Stimulated activated CD4-positive, alpha-beta T cell treated with anti-CD3 and anti-CD28 coated beads, TNF-alpha, amount 100 ng/mL, for 4 hours (primary cell): ENCODE results near the gene POPDC2.
"Not testable (repeated sequence)": the region's sequence is repeated elsewhere in the genome, so short reads cannot be mapped to it uniquely, and the experiment has no call there.

Experiments
- DNase-seq, 3 experiments: peaks; one replicate each; pipeline ENCODE4 v3.0.0-alpha.2; 2020; ENCODE audit warnings: low read depth in 3 of 3

Gene POPDC2, protein sequence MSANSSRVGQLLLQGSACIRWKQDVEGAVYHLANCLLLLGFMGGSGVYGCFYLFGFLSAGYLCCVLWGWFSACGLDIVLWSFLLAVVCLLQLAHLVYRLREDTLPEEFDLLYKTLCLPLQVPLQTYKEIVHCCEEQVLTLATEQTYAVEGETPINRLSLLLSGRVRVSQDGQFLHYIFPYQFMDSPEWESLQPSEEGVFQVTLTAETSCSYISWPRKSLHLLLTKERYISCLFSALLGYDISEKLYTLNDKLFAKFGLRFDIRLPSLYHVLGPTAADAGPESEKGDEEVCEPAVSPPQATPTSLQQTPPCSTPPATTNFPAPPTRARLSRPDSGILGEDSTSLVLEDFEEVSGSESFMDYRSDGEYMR

DNA sequence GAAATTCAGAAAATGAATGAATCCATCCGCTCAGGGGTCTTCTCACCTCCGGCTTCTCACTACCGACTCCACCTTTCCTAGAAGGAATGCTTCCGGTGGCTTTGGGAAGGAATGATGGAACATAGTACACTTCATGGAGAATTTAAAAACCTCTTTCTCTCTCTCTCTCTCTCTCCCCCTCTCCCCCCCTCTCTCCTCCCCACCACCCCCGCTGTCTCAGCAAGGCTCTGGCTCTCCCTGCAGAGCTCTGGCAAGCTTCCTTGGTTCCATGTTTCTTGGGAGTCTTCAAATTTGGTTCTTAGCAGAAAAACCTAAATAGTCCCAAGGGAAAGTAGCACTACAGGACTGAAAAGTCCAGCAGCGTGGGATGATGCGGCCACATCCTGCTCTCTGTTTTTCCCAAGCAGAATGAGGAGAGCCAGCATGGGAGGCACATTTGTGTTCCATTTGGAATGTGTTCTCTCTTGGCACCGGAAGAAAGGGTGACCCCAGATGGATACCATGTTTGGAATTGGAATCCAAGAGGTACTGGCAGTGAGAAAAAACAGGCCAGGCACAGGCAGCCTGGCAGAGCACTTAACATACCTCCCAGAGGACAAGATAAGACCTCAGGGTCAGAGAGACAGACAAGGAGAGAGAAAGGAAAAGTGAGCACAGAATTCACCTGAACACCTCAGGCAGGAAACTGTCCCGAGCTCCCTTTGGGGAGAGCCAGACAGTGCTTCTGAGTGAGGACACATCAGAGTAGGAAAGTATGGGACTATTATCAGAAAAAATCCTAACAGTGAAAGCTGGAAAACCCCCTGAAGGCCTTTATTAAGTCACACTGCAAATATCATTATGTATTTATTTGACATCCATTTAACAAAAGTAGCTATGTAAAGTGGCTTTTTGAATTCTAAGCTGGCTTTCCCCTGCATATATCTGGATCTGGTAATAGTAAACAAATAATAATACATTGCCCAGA, at the start of gene POPDC2:
Gene POPDC2 (minus strand): TSS at position 116 of the 967 bp plus-strand sequence. CDS start 166 bp downstream, outside the sequence.
- DNase-seq = no peak

DNA sequence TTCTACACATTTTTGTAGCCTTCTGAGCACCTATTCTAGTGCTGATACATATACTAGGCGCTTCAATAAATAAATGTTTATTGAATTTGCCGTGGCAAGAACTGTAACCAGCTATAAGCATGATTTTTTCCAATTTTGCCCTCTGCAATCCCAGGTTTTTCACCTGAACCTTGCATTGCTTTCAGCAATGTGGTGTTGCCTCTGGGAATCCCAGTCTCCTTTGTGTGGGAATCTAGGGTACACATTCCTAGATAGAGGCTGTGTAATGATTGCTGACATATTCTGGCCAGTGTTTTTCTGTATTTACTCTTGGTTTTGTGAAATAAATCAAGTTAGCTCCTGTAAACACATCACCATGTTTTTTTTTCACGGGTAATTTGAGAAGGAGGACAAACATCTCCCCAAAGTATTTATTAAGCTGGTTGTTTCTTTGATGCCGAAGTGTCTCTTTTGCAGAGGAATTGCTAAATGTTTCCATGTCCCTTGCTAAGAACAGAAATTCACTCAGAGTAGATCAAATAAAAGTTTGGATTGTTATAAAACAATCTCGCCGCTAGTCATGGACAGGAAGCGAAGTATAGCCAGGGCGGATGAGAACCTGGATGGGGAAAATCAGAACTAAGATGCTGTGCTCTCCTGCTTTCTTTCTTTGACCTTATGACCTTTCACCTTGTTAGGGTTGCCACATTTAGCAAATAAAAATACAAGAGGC, 43.6 kb upstream of the POPDC2 start:
- DNase-seq = no peak

DNA sequence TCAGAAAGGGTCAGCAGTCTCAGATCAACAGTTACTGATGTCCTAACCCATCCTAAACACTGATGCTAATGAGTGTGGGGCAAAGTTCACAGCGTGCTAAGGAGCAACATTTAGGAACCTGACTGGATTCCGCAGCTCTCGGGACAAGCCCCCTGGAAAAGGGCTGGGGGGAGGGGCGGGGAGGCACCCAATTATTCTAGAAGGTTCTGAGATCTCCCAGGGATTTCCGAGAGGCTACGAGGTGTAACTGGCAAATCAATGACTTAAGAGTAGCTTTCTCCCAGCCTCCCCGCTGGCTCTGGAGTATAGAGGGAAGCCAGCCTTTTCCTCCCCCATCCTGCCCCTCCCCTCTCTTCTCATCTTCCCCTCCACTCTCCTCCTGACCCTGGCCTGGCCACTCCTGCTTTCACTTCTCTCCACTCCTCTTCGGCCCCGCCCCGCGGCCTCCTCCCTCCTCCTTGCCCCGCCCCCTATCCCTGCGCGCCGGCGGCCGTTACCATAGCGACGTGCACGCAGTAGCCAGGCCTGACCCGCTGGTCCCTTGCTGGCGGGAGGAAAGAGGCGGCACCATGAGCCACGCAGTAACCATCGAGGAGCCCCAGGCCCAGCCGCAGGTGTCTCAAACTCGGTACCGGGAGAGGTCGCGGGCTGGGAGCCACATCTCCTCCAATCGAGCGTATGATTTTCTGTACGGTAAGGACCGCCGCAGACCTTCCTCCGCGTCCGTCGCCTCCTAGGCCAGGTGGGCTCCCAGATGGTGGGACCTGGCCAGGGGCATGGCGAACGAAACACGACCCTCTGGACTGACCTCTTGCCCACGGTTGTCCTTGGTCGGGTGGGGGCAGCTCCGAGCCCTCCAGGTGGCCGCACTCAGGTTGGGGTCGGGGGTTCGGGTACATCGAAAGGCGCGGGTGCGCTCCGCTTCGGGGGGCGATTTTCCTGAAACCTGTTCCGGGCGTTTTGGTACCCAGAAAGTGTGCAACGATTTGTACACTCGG, 42.4 kb upstream of the POPDC2 start, which contains the start of gene CFAP91:
Gene CFAP91 (plus strand): TSS at position 493 of the 998 bp plus-strand sequence. CDS start 77 bp downstream, at position 570.
- DNase-seq = peak; percentile 58 to 72 (median 67)

DNA sequence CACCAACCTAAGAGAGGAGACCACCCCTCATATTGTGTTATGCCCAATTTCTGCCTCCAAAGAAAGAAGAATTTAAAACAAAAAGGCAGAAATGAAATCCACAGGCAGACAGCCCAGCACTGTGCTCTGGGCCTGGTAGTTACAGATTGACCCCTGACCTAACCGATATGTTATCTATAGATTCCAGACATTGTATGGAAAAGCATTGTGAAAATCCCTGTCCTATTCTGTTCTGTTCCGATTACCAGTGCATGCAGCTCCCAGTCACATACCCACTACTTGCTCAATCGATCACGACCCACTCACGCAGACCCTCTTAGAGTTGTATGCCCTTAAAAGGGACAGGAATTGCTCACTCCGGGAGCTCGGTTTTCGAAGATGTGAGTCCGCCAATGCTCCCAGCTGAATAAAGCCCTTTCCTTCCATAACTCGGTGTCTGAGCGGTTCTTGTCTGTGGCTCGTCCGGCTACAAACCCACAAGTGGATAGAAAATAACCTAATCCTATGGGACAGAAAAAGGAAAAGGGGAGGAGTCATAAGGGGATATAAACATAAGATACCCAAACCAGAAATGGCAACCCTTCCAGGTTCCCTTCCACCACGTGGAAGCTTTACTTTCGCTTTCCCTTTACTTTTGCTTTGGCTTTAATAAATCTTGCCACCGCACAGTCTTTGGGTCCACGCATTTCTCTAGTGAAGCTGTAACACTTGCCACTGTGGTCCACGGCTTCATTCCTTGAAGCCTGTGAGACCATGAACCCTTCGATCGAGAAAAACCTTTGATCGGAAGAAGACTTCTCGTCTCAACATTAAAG, 40.7 kb upstream of the POPDC2 start:
- no peak for DNase-seq

DNA sequence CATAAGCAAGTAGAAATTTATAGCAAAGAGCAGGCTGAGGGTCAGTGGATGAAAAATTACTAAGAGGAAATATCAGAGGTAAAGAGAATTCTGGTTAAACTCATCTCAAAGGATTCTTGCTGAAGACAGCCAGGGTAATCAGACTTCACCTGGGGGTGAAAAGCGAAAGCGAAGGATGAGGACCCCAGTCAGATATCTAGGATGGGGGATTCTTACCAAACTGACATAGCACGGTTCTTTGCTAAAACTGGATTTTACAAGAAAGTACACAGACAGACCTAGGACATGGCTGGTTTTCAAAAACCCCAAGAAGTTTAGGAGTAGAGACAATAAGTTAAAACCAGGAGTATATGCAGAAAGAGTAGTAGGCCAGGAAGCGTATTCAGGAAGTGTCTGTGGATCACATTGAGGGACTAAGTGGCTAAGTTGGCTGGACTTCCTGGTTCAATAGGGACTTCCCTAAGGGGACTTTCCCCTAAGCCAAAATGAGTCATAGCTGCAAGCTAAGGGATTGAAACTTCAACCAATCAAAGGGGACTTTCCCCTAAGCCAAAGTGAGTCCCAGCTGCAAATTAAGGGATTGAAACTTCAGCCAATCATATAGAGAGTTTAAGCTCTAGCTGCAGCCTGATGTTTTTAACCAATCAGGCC, 40.0 kb upstream of the POPDC2 start:
- DNase-seq = no peak

DNA sequence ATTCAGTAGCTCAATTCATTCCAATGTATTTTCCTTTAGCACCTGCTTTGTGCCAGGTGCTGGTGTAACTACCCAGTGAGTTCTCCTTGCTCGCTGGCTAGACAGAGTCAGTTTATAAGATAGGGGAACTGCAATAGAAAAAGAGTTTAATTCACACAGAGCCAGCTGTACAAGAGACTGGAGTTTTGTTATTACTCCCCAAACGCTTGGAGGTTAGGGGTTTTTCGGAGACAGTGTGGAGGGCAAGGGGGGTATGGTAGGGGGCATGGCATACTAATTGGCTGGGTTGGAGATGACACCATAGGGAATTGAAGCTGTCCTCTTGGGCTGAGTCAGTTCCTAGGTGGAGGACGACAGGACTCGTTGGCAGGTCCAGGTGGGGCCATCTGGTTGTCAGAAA, 37.0 kb upstream of the POPDC2 start:
- no peak for DNase-seq

DNA sequence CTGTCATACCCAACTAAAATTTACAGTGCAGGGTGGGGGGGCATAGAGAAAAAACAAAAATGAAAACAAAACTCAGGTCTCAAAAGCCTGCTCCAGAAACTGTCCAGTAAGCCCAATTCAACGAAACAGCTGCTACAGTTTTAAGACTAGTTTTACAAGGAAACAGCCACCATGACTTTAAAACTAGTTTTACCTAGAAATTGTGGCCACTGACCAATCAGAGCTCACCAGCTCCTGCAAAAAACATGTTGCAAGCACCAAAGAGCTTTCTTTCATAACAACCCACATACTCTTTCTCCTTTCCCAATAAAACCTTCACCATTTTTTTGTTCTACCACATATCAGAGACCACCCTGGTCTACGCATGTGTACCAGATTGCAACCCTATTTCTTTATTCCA, 35.1 kb upstream of the POPDC2 start:
- DNase-seq = no peak

DNA sequence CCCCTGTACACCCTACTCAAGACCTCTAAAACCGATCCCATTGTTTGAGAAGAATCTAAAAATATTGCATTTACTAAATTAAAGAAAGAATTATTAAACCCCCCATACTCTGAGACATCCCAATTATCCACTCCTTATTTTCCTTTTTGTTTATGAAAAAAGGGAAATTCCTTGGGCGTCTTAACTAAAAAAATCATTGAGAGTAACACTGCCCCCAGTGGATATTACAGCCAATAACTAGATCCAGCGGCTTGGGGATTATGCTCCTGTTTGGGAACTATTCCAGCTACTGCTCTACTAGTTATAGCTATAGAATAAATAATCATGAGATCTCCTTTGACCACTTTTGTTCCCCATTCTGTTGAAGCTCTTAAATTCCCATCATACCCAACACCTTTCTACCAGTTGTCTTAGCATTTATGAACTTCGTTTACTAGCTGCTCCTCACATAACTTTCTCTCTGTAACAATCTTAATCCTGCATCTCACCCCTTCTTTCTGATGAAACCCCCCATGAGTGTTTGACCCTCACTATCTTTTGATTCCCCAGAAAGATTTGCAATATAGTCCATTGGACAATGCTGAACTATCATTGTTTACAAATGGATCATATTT, 29.8 kb upstream of the POPDC2 start:
- DNase-seq = no peak

DNA sequence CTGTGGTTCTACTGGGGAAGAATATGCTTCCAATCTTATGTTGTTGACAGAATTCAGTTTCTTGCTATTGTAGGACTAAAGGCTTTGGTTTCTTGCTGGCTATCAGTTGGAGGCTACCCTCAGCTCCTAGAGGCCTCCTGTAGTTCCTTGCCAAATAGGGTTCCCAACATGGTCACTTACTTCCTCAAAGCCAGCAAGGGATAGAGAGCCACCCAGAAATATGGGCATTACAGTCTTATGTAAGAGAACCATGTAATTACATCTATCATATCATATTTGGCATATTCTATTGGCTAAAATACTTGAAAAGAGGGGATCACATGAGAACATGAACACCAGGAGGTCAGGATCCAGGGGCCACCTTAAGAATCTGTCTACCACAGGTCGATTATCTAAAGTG, 23.0 kb upstream of the POPDC2 start:
- no peak for DNase-seq

DNA sequence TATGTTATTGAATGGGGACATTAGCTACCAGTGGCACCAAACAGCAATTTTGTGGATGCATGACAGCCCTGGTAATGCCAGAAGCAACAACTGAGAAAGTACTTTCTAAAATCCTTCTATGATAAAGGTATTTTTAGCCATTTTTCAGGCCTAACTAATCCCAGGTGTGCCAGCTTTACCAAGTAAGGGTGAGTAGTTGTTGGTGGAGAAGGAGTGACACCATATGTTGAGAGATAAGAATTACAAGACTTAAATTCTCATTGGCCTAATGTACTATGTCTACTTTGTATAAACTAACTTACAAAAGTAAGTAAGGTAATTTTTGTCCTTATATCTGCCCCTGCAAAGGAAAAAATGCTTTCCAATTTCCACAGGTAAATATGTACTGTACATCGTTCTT, 20.9 kb upstream of the POPDC2 start:
- no peak for DNase-seq

DNA sequence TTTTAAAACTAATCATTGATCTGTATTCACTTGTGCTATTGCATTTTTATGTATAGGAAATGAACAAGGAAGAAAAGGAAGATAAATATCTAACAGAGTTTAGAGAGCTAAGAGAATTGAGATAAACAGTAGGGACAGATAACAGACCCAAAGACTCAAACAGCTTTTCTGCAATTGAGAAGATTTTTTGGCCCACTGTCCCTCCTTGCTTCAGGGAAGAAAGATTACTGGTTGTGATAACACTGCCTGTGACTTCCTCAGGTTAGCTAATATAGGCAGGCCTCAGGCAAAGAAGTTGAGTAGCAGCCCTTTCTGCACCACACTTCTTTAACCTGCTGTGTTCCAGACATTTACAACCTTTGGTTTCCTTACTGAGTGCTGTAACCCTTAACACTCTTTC, 19.5 kb upstream of the POPDC2 start:
- no peak for DNase-seq

DNA sequence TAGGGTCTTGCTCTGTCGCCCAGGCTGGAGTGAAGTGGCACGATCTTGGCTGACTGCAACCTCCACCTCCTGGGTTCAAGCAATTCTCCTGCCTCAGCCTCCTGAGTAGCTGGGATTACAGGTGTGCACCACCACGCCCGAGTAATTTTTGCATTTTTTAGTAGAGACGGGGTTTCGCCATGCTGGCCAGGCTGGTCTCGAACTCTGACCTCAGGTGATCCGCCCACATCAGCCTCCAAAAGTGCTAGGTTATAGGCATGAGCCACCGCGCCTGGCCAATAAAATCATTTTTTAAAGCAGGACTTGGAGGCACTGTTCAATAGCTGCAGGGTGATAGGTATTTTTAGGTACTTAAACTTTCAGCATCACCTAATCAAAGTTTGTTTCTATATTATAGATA, 17.8 kb upstream of the POPDC2 start:
- DNase-seq = not testable (repeated sequence)

DNA sequence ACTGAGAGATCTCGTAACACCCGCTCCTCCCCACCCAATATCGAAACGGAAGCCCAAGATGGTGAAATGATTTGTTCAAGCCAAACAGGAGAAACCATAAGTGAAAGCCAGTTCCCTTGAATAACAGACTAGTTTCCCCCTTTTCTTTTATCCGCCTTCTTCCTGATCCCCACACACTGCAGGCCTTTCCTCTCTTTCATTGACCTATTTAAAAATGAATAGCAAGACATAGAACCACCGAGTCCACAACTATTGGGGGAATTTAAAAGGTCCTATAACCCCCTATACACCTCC, 17.2 kb upstream of the POPDC2 start:
- no peak for DNase-seq

DNA sequence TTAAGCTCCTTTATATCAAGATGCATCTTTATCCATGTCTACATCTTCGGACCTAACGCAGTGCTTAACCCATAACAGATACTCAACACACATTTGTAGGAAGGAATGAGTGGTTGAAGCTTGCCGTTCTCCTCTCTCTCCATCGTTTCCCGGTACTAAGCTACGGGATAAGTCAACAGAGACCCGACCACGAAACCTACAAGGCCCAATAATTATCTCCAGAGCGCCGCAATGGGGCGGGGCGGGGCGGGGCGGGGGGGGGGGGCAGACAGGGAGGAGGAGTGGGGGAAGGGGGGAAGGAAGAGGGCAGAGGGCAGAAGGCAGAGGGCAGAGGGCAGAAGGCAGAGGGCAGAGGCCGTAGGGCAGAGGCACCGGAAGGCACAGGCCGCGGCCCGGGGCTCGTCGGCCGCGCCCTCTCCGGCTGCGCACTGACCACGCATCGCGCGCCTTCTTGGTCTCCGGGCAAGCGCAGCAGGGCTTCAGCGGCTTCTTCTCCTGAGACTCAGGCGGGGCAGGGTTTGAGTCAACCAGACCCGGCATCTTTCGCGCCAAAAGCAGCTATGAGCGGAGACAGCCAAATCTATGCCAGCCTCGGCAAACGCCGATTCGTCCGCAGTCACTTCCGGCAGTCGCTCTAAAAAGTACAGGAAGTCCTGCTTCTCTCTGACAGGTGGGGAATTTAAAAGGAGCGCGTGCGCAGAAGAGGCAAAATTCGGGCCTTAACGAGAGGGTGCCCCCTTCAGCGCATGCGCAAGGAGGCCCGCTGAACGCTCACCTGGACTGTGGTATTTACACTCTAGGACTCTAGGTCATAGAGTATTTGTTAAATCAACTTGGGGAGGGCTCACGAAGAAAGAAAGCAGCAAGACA, 16.6 kb upstream of the POPDC2 start, which contains the start of gene COX17:
Gene COX17 (minus strand): TSS at position 636 of the 870 bp plus-strand sequence. CDS start 96 bp downstream, at position 540.
- peak; percentile 85 to 95 (median 89) for DNase-seq

DNA sequence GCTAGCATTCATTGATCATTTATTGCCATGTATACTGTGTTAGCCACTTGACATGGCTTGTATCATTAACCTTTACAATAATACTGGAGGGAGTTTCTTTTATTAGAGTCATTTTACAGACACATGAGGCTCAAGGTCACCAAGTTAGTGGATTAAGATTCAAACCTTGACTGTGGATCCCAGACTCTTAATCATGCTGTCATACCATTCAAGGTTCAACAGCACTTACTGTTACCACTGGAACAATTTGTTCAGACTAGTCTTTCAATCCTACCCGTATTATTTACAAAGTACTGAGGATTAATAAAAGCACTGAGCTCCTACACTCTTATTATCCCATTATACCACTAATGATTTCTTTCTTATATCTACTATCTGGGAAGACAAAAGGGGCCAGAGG, 15.6 kb upstream of the POPDC2 start:
- no peak for DNase-seq

DNA sequence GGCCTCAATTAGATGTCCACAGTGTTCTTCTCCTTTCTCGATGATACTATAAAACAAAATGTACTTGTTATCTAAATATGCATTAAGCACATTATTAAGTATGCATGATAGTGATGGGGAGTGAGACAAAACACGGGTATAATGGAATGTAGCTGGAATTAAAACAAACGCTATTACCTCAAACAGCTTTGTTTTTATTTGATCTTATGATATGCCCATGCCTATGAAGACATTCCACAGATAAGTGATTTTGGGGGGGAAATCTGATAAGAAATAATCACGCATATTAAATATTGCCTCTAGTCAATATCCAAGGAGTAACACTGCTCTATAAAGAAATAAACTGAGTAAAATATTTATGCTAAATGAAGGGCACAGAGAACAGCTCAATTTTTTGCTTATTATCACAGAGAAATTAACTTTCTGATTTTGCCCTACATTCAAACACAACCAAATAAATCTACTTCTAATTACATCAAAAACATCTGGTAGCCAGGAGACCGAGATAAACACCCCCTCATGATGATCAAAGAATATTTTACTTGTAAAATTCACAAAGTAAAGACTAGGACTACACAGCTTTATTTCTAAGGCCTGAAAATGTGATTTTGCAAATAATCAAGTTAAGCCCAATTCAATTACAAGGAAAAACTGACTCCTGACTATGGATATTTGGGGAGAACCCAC, 14.9 kb upstream of the POPDC2 start:
- DNase-seq = no peak

DNA sequence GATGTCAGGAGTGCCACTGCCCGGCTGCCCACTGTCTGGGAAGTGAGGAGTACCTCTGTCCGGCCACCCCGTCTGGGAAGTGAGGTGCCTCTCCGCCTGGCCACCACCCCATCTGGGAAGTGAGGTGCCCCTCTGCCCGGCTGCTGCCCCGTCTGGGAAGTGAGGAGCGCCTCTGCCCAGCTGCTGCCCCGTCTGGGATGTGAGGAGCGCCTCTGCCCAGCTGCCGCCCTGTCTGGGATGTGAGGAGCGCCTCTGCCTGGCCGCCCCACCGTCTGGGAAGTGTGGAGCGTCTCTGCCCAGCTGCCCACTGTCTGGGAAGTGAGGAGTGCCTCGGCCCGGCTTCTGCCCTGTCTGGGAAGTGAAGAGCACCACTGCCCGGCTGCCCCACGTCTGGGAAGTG, 13.5 kb upstream of the POPDC2 start:
- no peak for DNase-seq
